K562 (cell line): ENCODE data around the gene CTF1. TPM values are rescaled to one million over a fixed set of nuclear protein-coding genes. Genes with fewer than 3 reads are reported as not detected.
A peak's percentile ranks its signal among the peaks of the same experiment; 100 is the strongest.

Experiments used
- ATF1 ChIP-seq, 2 experiments: fragments of 450-650 bp in 1 of 2; IDR thresholded peaks; 2 replicates each; pipeline ENCODE4 v1.6.1; 2016; ENCODE audit warnings: missing compliant biosample characterization in 1 of 2, missing genetic modification characterization in 1 of 2
- ATF4 ChIP-seq: fragments of 450-650 bp; formaldehyde crosslinking; IDR thresholded peaks from 2 replicates; pipeline ENCODE4 v1.4.0; 2022; ENCODE audit warnings: mild to moderate bottlenecking, moderate library complexity
- CC2D1A ChIP-seq: fragments of 450-650 bp; IDR thresholded peaks from 2 replicates; pipeline ENCODE4 v1.6.1; 2017; ENCODE audit warnings: mild to moderate bottlenecking
- E4F1 ChIP-seq: fragments of 250-450 bp; sonication (Bioruptor Pico); IDR thresholded peaks from 2 replicates; pipeline ENCODE4 v1.5.0; 2021; ENCODE audit warnings: mild to moderate bottlenecking, borderline replicate concordance
- HDAC3 ChIP-seq: fragments of 450-650 bp; IDR thresholded peaks from 2 replicates; pipeline ENCODE4 v1.6.1; 2018; ENCODE audit warnings: borderline replicate concordance, mild to moderate bottlenecking, moderate library complexity; ENCODE audit not compliant: partially characterized antibody
- HOXB6 ChIP-seq: fragments of 250-450 bp; sonication (Bioruptor Pico); IDR thresholded peaks from 2 replicates; pipeline ENCODE4 v1.5.1; 2022; ENCODE audit warnings: mild to moderate bottlenecking, borderline replicate concordance
- ILF3 ChIP-seq: fragments of 450-650 bp; IDR thresholded peaks from 2 replicates; pipeline ENCODE4 v1.6.1; 2018; ENCODE audit warnings: antibody characterized with exemption, mild to moderate bottlenecking, moderate library complexity, borderline replicate concordance
- KLF16 ChIP-seq: IDR thresholded peaks from 2 replicates; pipeline ENCODE4 v1.6.1; 2016; ENCODE audit warnings: antibody characterized with exemption
- MCM2 ChIP-seq: fragments of 450-650 bp; IDR thresholded peaks from 2 replicates; pipeline ENCODE4 v1.6.1; 2017; ENCODE audit warnings: low read depth, mild to moderate bottlenecking
- NR2C2 ChIP-seq, 2 experiments: fragments of 200-800 bp in 1 of 2; sonication (Bioruptor generic) in 1 of 2; sonication (generic) in 1 of 2; formaldehyde crosslinking in 1 of 2; IDR thresholded peaks; 2 replicates each; pipeline versions ENCODE4 v1.6.1 to v1.8.0; 2016 to 2022; ENCODE audit warnings: mild to moderate bottlenecking in 1 of 2, missing compliant biosample characterization in 1 of 2, missing genetic modification characterization in 1 of 2, missing genetic modification reagents in 1 of 2
- PHB2 ChIP-seq: fragments of 450-650 bp; IDR thresholded peaks from 2 replicates; pipeline ENCODE4 v1.6.1; 2017; ENCODE audit warnings: low read depth
- POLR3A ChIP-seq: IDR thresholded peaks from 2 replicates; pipeline ENCODE4 v1.6.1; 2011; ENCODE audit warnings: borderline replicate concordance, mild to moderate bottlenecking, moderate library complexity; ENCODE audit not compliant: insufficient read length, insufficient read depth; ENCODE audit errors: extremely low read depth
- SLC30A9 ChIP-seq: fragments of 250-450 bp; sonication (Bioruptor Pico); IDR thresholded peaks from 2 replicates; pipeline ENCODE4 v1.8.0; 2022; ENCODE audit warnings: mild to moderate bottlenecking, moderate library complexity
- TFAP4 ChIP-seq: sonication (generic); formaldehyde crosslinking; IDR thresholded peaks from 2 replicates; pipeline ENCODE4 v1.8.0; 2022; ENCODE audit warnings: missing genetic modification reagents, mild to moderate bottlenecking, moderate library complexity, borderline replicate concordance
- TRIM25 ChIP-seq: fragments of 450-650 bp; IDR thresholded peaks from 2 replicates; pipeline ENCODE4 v1.7.0; 2016; ENCODE audit warnings: borderline replicate concordance
- ZBTB7A ChIP-seq: IDR thresholded peaks from 2 replicates; pipeline ENCODE4 v1.6.1; 2011; ENCODE audit warnings: low read depth, mild to moderate bottlenecking, low read length, moderate library complexity, borderline replicate concordance; ENCODE audit not compliant: control insufficient read depth
- ZFP36 ChIP-seq: fragments of 150-350 bp; IDR thresholded peaks from 2 replicates; pipeline ENCODE4 v1.6.1; 2018; ENCODE audit warnings: low read length, low read depth; ENCODE audit not compliant: partially characterized antibody
- ZNF232 ChIP-seq: sonication (generic); formaldehyde crosslinking; IDR thresholded peaks from 2 replicates; pipeline ENCODE4 v1.8.0; 2022; ENCODE audit warnings: mild to moderate bottlenecking, missing genetic modification reagents
- ZNF24 ChIP-seq: fragments of 450-650 bp; IDR thresholded peaks from 2 replicates; pipeline ENCODE4 v1.6.1; 2016
- ZNF3 ChIP-seq: fragments of 250-450 bp; sonication (Bioruptor Pico); IDR thresholded peaks from 2 replicates; pipeline ENCODE4 v1.5.0; 2021; ENCODE audit warnings: mild to moderate bottlenecking, moderate library complexity
- ZNF311 ChIP-seq: fragments of 250-450 bp; sonication (Bioruptor Pico); IDR thresholded peaks from 2 replicates; pipeline ENCODE4 v1.4.0; 2020; ENCODE audit warnings: mild to moderate bottlenecking, moderate library complexity
- ZNF586 ChIP-seq: fragments of 450-650 bp; formaldehyde crosslinking; conservative IDR thresholded peaks from 2 replicates; pipeline ENCODE4 v1.4.0; 2020; ENCODE audit warnings: mild to moderate bottlenecking, moderate library complexity
- polyA plus RNA-seq, 8 experiments: library from polyadenylated mRNA; depleted of rRNA in 4 of 8; stranded (reverse) in 5 of 8; unstranded in 3 of 8; fragments of >200 nt; fragmentation: Nextera tagmentation in 2 of 8; fragmentation: Illumina TruSeq in 1 of 8; extraction: Ambion mirVana in 2 of 8; extraction: Trizol in 1 of 8; gene quantifications; 2 replicates each; pipeline versions ENCODE4 v1.2.1 to v1.2.3, GENCODE V29; 2011 to 2014; ENCODE audit warnings: inconsistent platforms in 1 of 8, missing spikeins in 1 of 8
- total RNA-seq, 7 experiments: library from RNA; depleted of rRNA in 6 of 7; stranded (reverse); fragments of >200 nt in 6 of 7; fragmentation: Illumina TruSeq in 2 of 7; extraction: Trizol in 2 of 7; gene quantifications; 2 replicates each; pipeline versions ENCODE4 v1.2.1 to v1.2.3, GENCODE V29; 2011 to 2021; ENCODE audit warnings: low replicate concordance in 1 of 7

CTF1 gene
- total and polyA plus RNA-seq, 9 of the 15 experiments (the other 6 are each of a cell fraction or from before 2014, with no cell fraction given): 0.24 to 2.5 (median 0.44) TPM

GRCh38 chr16:30902029-30902972 is 5.9 kb downstream of the CTF1 start (continued):
- TF ChIP-seq ZNF586 (CRISPR knock-in tag) (no peak), TFAP4 (CRISPR knock-in tag) (peak; percentile 66; the same call in 1 of the 2 replicates), SLC30A9 (CRISPR knock-in tag) (no peak), ZNF24 (no peak), POLR3A (no peak), HOXB6 (CRISPR knock-in tag) (no peak), ZNF232 (CRISPR knock-in tag) (no peak), CC2D1A (no peak), ZNF311 (no peak), ZBTB7A (peak; percentile 90; the same call in 1 of the 2 replicates), KLF16 (no peak), NR2C2 (CRISPR knock-in tag; IDR thresholded peaks at IDR 0.05) (no peak), NR2C2 (tag; IDR thresholded peaks at IDR 0.05) (peak; percentile 67), ATF4 (CRISPR knock-in tag) (no peak), E4F1 (CRISPR knock-in tag) (no peak), TRIM25 (no peak), ATF1 (CRISPR knock-in tag; IDR thresholded peaks at IDR 0.05) (no peak), ATF1 (tag; IDR thresholded peaks at IDR 0.05) (no peak), ILF3 (no peak), ZNF3 (CRISPR knock-in tag) (no peak), MCM2 (no peak), ZFP36 (peak; percentile 63), PHB2 (no peak), HDAC3 (no peak)
